Endodermal cell (in vitro differentiated cells): ENCODE data around the gene EIF5B. TPM values are rescaled to one million over a fixed set of nuclear protein-coding genes. Genes with fewer than 3 reads are reported as not detected.
"Not testable (repeated sequence)": the region's sequence is repeated elsewhere in the genome, so short reads cannot be mapped to it uniquely, and the experiment has no call there.

Source experiments
- DNase-seq: peaks from one replicate; pipeline ENCODE4 v3.0.0-alpha.2; 2017
- H3K27ac ChIP-seq: 2 replicates; pipeline ENCODE4 v1.5.1; 2013; ENCODE audit warnings: mild to moderate bottlenecking, low read depth, low read length, moderate library complexity
- H3K27me3 ChIP-seq: 2 replicates; pipeline ENCODE4 v1.6.1; 2013; ENCODE audit warnings: mild to moderate bottlenecking, low read length, moderate library complexity; ENCODE audit not compliant: insufficient read depth, control insufficient read depth, poor library complexity, severe bottlenecking
- H3K36me3 ChIP-seq: 2 replicates; pipeline ENCODE4 v1.7.0; 2013; ENCODE audit warnings: mild to moderate bottlenecking, low read length, moderate library complexity; ENCODE audit not compliant: control insufficient read depth, insufficient read depth
- H3K4me1 ChIP-seq: one replicate; pipeline ENCODE4 v1.7.0; 2013; ENCODE audit warnings: low read length; ENCODE audit not compliant: control insufficient read depth, insufficient read depth
- H3K4me3 ChIP-seq: 2 replicates; pipeline ENCODE4 v1.5.1; 2013; ENCODE audit warnings: mild to moderate bottlenecking, low read length, moderate library complexity
- H3K9ac ChIP-seq: 2 replicates; pipeline ENCODE4 v1.6.1; 2013; ENCODE audit warnings: mild to moderate bottlenecking, low read length, moderate library complexity; ENCODE audit not compliant: poor library complexity, severe bottlenecking; ENCODE audit errors: extremely low read depth
- H3K9me3 ChIP-seq: 2 replicates; pipeline ENCODE4 v1.6.1; 2013; ENCODE audit warnings: mild to moderate bottlenecking, low read length, moderate library complexity; ENCODE audit not compliant: control insufficient read depth
- H3K27ac Mint-ChIP-seq: 2 replicates; pipeline ENCODE4 v1.8.0; 2020; ENCODE audit warnings: mixed read lengths
- H3K27me3 Mint-ChIP-seq: 2 replicates; pipeline ENCODE4 v1.8.0; 2021; ENCODE audit warnings: mild to moderate bottlenecking, mixed read lengths; ENCODE audit not compliant: insufficient read depth
- H3K36me3 Mint-ChIP-seq: 2 replicates; pipeline ENCODE4 v1.8.0; 2020; ENCODE audit warnings: low read depth, mixed read lengths
- H3K4me1 Mint-ChIP-seq: 2 replicates; pipeline ENCODE4 v1.8.0; 2020; ENCODE audit warnings: mixed read lengths
- H3K4me3 Mint-ChIP-seq: 2 replicates; pipeline ENCODE4 v1.8.0; 2020; ENCODE audit warnings: mild to moderate bottlenecking, moderate library complexity, mixed read lengths
- H3K9me3 Mint-ChIP-seq: 2 replicates; pipeline ENCODE4 v1.8.0; 2020; ENCODE audit warnings: mild to moderate bottlenecking, mixed read lengths
- CTCF ChIP-seq: fragments of 200-600 bp; sonication (generic); conservative IDR thresholded peaks from 2 replicates; pipeline ENCODE4 v1.5.0; 2021; ENCODE audit warnings: antibody characterized with exemption, mild to moderate bottlenecking
- WGBS, 2 experiments: methylation state at CpG; one replicate each; pipeline versions ENCODE4 v1.1.5 to v1.1.7; 2013; ENCODE audit warnings: missing lambda C conversion rate in 2 of 2, mixed read lengths in 1 of 2; ENCODE audit not compliant: insufficient coverage in 1 of 2, insufficient read length in 1 of 2; 5-methylcytosine and 5-hydroxymethylcytosine counted together
- total RNA-seq, 2 donors: library from RNA; stranded (reverse); fragmentation: NEBNext Ultra II Directional in 1 of 2; extraction: Animal tissue kit (Norgen Biotek cat#: 25700) in 1 of 2; gene quantifications; 2 replicates in 1 of 2; 3 replicates in 1 of 2; pipeline ENCODE4 v1.2.1, GENCODE V29; 2021

Gene EIF5B
- total RNA-seq, 2 donors from 2014 or later: 54.2 to 63.6 TPM

GRCh38 chr2:99348173-99348572, 11.0 kb downstream of the EIF5B start:
- Mint-ChIP-seq H3K4me1 (peaks cover 2% of the 10 kb centered on the region), H3K9me3 (no peaks in the 10 kb centered on the region), H3K36me3 (peaks cover 4% of the 10 kb centered on the region), H3K27ac (peak overlapping the region; percentile 35), H3K27me3 (no peaks in the 10 kb centered on the region), H3K4me3 (no peak overlapping the region)
- DNase-seq: no peak
- Histone ChIP-seq H3K36me3 (no peaks in the 10 kb centered on the region), H3K9ac (no peak overlapping the region), H3K27ac (no peak overlapping the region), H3K4me3 (no peak overlapping the region), H3K27me3 (no peaks in the 10 kb centered on the region), H3K9me3 (no peaks in the 10 kb centered on the region), H3K4me1 (no peaks in the 10 kb centered on the region)
- 93 to 100% methylated on average over 3 of the region's 3 CpGs for WGBS, 2 experiments
- no peak for TF ChIP-seq CTCF

- no peak for DNase-seq
- H3K27me3 ChIP-seq: no peaks in the 10 kb centered on the region
- no peak overlapping the region for H3K4me3 Mint-ChIP-seq
These were observed 13.0 kb downstream of the EIF5B start for GRCh38 chr2:99350194-99350593.

GRCh38 chr2:99354070-99354469, 16.9 kb downstream of the EIF5B start:
- H3K27ac Mint-ChIP-seq: no peak overlapping the region

More at GRCh38 chr2:99350194-99350593, 13.0 kb downstream of the EIF5B start:
- no peak for TF ChIP-seq CTCF
- no peaks in the 10 kb centered on the region for H3K4me1 ChIP-seq
- H3K27ac ChIP-seq: no peak overlapping the region
- H3K27me3 Mint-ChIP-seq: no peaks in the 10 kb centered on the region
- no peaks in the 10 kb centered on the region for H3K36me3 ChIP-seq
- no peak overlapping the region for H3K9ac ChIP-seq
- H3K9me3 ChIP-seq: no peaks in the 10 kb centered on the region
- peaks cover 2% of the 10 kb centered on the region for H3K4me1 Mint-ChIP-seq
- no peak overlapping the region for H3K27ac Mint-ChIP-seq
- H3K36me3 Mint-ChIP-seq: peaks cover 2% of the 10 kb centered on the region
- no peak overlapping the region for H3K4me3 ChIP-seq
- no peaks in the 10 kb centered on the region for H3K9me3 Mint-ChIP-seq

GRCh38 chr2:99354825-99355224, 17.6 kb downstream of the EIF5B start:
- H3K4me3 Mint-ChIP-seq, H3K4me1 ChIP-seq, H3K4me3 ChIP-seq, H3K36me3 ChIP-seq, H3K27me3 Mint-ChIP-seq, H3K27ac ChIP-seq, H3K27ac Mint-ChIP-seq, H3K36me3 Mint-ChIP-seq, H3K9me3 Mint-ChIP-seq, H3K27me3 ChIP-seq, H3K9me3 ChIP-seq, H3K9ac ChIP-seq, DNase-seq, H3K4me1 Mint-ChIP-seq: not testable (repeated sequence)
- 92 to 98% methylated on average over 7 to 8 of the region's 8 CpGs for WGBS, 2 experiments

More at GRCh38 chr2:99354070-99354469, 16.9 kb downstream of the EIF5B start:
- Histone ChIP-seq H3K27me3 (no peaks in the 10 kb centered on the region), H3K4me1 (no peaks in the 10 kb centered on the region), H3K9me3 (no peaks in the 10 kb centered on the region), H3K36me3 (no peaks in the 10 kb centered on the region), H3K9ac (no peak overlapping the region), H3K4me3 (no peak overlapping the region), H3K27ac (no peak overlapping the region)
- 100% methylated on average over 1 of the region's 1 CpG; no CpG with 5 or more reads in 1 of the 2 experiments for WGBS, 2 experiments
- Mint-ChIP-seq H3K9me3 (no peaks in the 10 kb centered on the region), H3K36me3 (peaks cover 2% of the 10 kb centered on the region), H3K4me1 (peaks cover 11% of the 10 kb centered on the region), H3K4me3 (no peak overlapping the region), H3K27me3 (no peaks in the 10 kb centered on the region)
- DNase-seq: no peak
- no peak for TF ChIP-seq CTCF
